Frontal cortex (tissue), 4 donors: ENCODE results near the gene FBXW11. TPM values are rescaled to one million over a fixed set of nuclear protein-coding genes. Genes with fewer than 3 reads are reported as not detected.
"Not testable (repeated sequence)": the region's sequence is repeated elsewhere in the genome, so short reads cannot be mapped to it uniquely, and the experiment has no call there.

Experiments used
- DNase-seq, 2 donors: peaks; one replicate each; pipeline ENCODE4 v3.0.0; 2012; ENCODE audit warnings: low spot score in 2 of 2
- FAIRE-seq: peaks from 2 replicates; lab custom pipeline; 2012; peaks lifted over from hg19 to GRCh38; lab: Jason Lieb, UNC
- total RNA-seq: library from RNA; depleted of rRNA; stranded (reverse); fragments of >200 nt; gene quantifications from one replicate; pipeline ENCODE4 v1.2.3, GENCODE V29; 2014
- donor health status: control.
- donor health status: control.
- donor health status: control.

FBXW11 gene
- total RNA-seq, 1 donor from 2014 or later: 159 TPM

DNA sequence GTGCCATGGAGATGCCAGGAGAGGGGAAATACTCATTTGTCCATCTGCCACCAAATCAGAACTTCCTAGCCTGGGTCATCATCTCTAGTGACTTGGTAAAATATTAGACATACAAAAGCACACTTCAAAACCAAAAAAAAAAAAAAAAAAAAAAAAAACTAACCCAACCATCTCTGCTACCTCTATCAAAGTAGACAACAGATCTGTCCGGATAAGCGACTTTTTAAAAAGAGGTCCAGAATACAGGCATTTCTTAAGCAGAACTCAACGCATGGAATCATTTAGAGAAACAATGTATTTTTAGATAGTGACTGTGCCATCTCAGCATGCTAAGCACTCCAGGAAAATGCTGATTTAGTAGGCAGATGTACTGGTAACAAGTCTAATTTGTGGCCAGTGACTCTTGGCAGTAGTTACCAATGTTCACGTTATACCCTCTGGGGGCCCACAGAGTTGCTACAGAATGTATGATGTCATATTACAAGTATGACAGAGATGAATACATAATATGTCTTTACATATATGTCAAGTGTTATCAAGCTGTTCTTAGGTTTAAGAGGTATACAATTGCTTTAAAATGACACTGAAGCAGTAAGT lies 113.0 kb downstream of the FBXW11 start:
- DNase-seq (no peak), FAIRE-seq (no peak)

DNA sequence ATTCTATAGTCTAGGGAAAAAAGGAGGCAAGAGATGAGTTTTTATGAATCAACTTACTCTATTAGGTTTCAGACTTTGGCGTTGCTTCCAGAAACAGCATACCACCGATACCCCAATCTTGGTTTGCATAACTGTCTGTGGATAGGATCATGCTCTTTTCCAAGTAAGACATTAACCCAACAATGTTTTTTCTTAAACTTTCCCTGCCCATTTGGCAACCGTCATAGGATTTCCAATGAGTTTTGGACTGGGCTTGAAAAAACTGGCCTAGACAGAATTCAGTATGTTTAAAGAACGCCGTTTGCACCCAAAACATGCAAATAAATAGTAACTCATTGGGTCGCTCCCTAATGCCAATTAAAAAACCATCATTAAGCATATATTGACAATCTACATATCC lies 114.8 kb downstream of the FBXW11 start:
- DNase-seq: no peak
- no peak for FAIRE-seq

DNA sequence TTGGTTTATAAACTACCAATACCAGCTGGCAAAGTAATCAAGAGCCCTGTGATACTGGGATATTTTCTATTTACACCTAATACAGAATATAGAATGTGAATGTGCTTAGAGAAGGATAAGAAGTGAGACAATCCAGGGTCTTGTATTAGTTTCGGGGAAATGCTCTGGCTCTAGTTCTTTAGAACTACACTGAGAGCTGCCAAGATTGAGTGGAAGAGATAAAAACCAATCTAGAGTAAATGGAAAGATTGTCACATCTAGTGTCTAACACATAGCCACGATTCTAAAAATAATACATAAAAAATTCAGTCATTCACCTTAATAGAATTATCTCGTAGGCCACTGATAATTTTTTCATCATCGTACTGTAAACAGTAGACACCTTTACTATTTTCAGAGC lies 115.3 kb downstream of the FBXW11 start:
- DNase-seq (no peak), FAIRE-seq (no peak)

DNA sequence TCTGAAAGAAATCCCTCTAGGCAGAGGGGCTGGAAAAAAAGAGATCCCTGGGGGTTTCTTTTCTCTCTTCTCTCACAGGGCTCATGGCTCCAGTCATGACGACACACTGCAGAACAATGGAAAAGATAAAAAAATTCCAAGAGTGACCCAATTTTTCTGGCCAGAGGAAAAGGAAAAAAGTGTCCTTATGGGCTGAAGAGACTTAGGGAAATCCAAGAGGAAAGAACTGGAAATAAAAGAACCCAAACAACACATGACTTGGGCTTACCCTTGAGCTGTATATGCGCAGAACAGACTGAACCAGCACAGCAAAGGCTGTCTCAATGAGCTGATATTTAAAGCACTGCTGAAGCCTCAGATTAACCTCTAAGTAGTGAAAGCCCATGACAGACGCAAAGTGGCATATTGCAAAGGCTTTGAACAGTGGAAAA lies 118.4 kb downstream of the FBXW11 start:
- FAIRE-seq: no peak
- no peak for DNase-seq

DNA sequence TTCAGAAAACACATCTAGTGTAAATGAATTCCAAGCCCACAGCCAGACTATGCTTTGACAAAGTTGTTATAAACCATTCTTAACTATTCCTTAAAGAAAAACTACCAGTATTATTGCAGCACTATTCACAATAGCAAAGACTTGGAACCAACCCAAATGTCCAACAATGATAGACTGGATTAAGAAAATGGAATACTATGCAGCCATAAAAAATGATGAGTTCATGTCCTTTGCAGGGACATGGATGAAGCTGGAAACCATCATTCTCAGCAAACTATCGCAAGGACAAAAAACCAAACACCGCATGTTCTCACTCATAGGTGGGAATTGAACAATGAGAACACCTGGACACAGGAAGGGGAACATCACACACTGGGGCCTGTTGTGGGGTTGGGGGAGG lies 120.4 kb downstream of the FBXW11 start:
- not testable (repeated sequence) for DNase-seq, FAIRE-seq

DNA sequence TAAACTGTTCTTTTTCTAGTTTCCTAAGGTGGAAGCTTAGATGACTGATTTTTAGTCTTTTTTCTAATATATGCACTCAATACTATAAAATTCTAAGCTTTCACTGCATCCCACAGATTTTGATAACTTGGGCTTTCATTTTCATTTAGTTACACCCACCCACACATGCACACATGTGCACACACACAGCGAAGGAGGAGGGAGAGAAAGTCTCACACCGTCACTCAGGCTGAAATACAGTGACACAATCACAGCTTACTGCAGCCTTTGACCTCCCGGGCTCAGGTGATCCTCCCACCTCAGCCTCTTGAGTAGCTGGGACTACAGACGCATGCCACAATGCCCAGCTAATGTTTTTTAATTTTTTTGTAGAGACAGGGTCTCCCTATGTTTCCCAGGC lies 124.3 kb downstream of the FBXW11 start:
- no peak for FAIRE-seq
- DNase-seq: no peak

DNA sequence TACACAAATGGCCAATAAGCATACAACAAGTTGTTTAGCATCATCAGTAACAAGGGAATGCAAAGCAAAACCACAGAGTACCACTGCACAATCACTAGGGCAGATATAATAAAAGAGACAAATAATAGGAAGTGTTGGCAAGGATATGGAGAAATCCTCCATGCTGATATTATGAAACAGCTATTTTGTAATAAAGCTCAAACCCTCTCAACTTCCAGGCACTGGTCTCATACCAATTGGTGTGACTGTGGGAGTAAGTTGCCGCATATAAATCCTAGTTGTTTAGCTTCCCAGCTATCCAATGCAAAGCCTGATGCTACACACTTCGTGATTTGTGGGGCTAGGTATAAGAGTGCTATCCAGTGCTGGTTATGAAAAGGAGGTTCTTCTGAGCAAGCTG lies 132.2 kb downstream of the FBXW11 start:
- FAIRE-seq: no peak

DNA sequence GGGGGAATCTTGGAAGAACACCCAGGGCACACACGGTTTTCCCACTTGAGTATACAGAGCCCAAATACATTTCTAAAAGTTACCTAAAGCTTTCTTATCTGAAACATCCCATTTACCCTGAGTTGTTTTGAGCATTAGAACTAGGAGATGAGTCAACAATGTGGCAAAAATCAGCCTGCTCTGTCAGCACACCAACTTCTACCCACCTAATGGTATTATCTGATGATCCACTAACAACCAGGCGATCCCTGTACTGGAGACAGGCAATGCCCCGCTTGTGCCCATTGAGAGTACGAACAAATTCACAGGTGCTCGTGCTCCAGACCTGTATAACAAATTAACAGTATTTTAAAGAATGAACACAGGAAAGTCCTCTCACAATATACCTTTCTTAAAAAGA lies 133.8 kb downstream of the FBXW11 start:
- no peak for FAIRE-seq
- DNase-seq: no peak

More for the DNA sequence above, 132.2 kb downstream of the FBXW11 start:
- DNase-seq: no peak

DNA sequence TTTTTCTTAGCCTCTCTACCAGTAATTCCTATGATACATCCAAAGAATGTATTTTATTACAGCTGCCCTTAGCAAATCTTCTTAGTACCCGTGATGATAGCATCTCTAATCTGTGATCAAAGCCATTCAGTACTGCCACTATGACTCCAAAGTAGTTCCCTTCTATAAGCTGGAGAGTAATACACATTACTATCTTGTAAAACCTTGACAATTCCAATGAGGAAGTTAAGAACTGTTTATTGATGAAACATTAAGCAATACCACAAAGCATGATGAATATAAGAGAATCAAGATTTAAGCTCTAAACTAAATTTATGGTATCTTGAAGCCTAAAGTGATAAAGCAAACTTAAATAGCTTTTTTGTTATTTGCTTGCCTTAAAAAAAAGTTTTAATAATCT lies 134.7 kb downstream of the FBXW11 start:
- FAIRE-seq (no peak), DNase-seq (no peak)

DNA sequence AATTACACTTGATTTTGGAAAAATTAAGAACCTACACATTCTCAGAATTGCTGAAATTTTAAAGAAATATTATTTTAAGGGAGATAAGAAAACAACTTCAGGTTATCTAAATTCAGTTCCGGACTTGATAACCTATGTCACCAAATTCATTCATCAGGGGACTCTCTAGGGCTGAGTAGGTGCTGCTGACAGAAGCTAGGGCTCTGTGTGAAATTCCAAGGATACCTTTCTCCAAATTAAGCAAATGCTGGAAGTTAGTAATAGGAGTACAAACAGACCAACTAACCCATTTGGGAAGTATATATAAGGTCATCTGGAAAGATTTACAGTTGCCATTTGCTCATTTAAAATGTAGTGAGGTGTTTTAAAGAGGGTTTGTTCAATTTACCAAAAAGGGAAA lies 136.5 kb downstream of the FBXW11 start:
- FAIRE-seq (no peak), DNase-seq (no peak)

DNA sequence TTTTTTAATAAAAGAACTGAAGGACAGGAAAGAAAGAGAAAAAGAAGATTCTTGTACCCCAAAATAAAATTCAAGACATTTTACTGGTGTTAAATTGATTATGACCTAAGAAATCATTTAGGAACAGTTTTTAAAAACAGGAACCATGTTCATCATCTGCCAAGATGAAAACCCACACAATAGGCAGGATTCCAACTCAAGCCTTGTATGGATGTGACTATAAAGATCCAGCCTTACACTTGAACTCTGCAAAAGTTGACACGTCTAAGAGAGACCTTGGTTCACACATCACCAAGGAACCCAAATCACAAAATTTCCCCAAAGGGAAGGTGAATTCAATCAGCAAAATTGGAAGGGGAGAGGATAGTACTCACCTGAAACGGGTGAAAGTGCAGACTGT lies 138.2 kb downstream of the FBXW11 start:
- FAIRE-seq: no peak
- DNase-seq: no peak

DNA sequence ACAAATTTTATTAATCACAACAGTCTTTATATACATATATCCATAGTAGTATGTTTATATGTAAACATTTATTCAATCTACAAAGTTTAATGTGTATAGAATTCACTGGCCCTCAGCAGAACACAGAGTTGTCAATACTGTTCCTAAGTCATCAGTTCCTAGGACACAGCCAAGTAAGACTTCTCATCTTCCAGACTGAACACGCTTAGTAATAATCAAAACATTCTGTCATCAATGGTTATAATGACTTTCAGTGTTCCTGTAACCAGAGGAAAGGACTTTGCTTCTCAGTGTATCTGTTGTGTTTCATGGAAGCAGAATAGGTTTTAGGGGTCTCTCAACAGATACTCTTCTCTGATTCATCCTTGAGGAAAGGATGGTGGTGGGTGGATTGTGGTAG lies 138.7 kb downstream of the FBXW11 start:
- DNase-seq (no peak), FAIRE-seq (no peak)

DNA sequence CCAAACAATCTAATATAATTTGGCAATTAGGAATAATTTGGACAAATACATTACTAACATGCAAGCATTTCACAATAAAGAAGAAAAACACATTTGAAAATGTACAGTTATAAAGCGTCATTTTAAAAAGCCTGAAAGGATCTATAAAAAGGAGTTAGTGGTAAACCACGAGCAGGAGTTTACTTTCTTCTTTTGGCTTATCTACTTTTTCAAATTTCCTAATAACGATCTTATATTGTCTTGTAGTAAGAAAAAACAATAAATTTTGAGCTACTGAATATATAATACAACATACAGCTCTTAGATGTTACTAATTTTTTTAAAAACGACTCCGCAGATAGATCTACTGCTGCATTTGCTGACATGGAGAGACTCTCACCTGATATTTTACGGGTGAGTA lies 141.0 kb downstream of the FBXW11 start:
- no peak for FAIRE-seq

DNA sequence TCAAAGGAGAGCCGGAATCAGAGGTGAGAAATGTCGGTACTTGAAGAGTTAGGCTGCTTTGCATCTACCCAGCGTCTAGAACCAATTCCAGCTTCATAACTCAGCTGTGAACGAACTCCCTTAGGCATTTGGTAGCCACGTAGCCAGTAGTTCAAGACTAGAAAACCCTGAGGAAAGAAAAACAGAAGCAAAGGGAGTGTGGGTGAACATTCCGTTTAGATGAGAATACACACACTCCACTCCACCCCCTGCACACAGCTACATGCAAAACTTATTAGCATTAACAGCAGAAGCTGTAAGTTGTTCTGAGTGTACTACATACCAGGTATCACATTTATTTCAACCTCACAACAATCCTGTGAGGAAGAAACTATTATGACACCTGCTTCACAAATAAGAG lies 142.5 kb downstream of the FBXW11 start:
- no peak for DNase-seq
- no peak for FAIRE-seq

More for the DNA sequence above, 141.0 kb downstream of the FBXW11 start:
- no peak for DNase-seq

DNA sequence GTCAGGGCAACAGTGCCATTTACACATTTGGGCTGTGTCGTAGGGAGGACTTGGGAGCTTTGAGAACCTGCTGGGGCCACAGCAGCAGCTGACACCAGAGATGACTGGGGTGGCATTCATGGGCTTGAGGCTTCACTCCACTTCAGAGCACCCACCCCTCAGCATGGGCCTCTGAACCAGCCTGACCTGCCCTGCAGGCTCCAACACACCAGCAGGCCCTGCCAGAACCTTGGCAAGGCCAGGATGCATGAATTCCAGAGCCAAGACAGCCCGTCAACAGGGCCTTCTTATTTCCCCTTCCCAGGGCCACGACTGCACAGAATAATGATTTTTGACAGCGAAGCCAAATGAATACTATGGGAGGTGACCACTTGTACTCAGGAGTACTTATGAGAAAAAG lies 143.8 kb downstream of the FBXW11 start:
- no peak for FAIRE-seq
- no peak for DNase-seq

DNA sequence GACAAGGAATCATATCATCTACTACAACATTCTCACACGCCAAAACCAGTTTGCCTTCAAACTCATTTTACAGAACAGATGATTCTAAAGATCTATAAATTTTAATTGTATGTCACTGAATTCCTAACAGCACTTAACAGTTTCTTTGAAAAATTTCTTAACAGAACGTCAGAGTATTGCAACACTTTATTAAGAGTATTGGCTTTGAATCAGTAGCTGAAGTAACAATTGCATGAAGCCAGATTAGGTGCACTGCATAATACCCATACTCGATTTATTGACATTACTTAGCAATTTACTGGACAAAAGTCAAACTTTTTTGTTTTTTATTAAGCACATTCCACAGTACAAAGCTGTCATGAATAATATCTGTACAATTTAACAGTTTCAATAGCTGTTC lies 145.1 kb downstream of the FBXW11 start:
- DNase-seq: no peak
- no peak for FAIRE-seq

DNA sequence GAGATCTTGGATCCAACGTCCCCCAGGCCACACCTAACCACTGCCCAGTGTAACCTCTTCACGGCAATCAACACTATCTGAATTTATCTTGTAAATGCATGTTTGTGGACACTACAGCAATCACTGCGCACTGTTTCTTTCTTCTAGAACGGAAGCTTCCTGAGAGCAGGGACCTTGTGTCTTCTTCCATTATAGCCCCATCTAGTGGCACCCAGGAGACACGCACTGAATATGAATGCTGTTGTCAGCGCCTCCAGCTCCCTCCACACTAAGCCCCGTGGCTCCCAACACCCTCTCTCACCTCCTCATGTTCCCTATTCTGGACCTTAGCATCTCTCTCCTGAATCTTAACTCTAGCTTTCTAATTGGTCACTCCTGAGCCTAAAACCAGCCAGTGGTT lies 148.1 kb downstream of the FBXW11 start:
- DNase-seq: no peak

DNA sequence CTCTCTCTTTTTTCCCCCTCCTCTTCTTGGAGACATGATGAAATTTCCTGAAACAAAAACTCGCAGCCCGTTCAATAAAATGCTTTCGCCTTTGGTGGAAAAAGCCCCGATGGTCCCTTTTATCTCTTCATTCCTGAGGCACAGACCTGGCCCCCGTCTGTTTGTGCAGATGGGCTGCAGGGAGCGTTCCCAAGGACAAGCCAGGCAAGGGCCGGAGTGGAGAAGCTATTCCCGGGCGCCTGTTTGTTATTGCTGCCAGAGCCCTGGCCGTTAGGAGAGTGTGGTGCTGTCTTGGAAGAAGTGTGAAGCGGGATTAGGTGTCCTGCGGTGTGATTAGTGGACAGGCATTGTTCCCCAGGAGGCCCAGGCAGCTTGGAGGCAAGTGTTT lies 149.0 kb downstream of the FBXW11 start:
- DNase-seq (no peak), FAIRE-seq (no peak)

More for the DNA sequence above, 148.1 kb downstream of the FBXW11 start:
- FAIRE-seq: no peak

DNA sequence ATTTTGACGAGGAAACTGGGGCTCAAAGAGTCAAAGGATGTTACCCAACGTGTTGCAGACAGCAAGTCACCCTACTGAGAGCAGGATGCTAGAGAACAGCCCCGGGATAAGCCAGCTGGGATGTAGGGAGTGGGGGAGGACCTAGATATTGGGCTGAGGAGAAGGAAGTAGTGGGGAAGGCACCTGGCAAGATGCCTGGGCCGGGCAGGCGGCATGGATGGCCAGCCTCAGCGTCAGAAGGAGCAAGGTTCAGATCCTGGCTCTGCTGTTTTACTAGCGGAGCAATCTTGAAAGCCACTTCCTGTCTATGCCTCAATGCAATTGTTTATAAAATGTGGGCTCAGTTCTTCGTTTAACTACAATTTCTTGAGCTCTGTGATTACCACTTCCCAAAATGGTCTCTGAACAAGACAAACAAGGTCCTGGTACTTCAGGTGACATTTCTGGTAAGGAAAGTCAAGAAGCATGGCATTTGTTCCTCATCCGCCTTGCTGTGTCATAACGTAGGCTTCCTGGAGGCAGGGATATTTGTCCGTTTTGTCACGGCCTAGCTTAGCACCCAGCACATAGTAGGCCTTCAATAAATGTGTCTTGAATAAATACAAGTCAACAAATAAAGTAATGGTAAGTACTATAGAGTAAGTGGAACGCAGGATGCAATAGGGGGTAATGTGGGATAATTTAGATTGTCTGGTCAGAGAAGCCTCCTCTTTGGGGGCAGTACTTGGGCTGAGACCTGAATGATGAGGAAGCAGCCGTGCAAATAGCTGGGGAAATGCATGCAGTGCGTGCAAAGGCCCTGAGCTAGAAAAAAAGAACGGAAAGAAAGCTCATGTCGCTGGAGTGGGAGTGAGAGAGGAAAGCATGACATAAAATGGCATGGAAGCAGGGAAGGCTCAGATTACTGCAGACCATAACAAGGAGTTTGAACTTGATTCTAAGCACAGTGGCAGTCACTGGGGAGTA lies 150.4 kb downstream of the FBXW11 start:
- DNase-seq: no peak
- FAIRE-seq: no peak

DNA sequence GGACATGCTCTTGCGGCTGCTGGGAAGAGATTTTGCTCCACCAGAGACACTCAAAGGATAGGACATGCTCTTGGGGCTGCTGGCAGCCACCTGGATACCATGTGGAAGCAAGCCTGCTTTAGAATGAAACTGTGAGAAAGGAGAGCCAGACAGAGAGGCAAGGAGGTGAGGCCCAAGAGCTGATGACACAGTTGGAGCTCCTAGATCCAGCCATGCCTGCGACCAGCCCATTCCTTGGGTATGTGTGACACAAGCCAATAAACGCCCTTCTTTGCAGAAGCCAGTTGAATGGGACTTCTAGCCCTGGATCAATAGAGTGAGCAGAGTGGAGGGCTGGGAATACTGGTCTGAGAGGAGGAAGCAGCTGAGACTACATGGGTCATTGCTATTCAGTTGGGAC lies 151.2 kb downstream of the FBXW11 start:
- FAIRE-seq: no peak
- no peak for DNase-seq

DNA sequence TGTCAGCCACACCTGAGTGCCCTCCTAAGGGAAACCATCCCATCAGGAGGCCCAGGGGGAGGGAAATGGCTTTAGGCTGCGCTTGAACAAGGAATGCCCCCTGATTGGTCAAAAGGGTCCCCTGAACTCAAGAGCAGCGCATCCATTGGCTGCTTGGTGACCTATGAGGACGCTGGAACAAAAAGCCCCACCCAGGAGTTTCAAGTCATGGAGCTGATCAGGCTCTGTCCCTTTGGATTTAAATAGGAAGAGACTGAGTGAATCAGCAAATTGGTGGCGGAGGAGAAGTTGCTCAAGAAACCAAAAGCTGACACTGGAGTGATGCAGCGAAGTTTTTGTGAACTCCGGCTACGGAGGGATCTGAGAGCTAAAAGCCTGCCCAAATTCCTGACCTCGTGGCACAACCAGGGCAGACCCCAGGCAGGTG lies 154.2 kb downstream of the FBXW11 start:
- FAIRE-seq (no peak), DNase-seq (no peak)
